HG03354 (cell line): ENCODE data around the gene AKAP9.
"Not testable (repeated sequence)": the region's sequence is repeated elsewhere in the genome, so short reads cannot be mapped to it uniquely, and the experiment has no call there.

ENCODE experiments used
- ATAC-seq: cut with Tn5 transposase; IDR thresholded peaks from one replicate; pipeline ENCODE4 v1.9.1; 2021; ENCODE audit warnings: mild to moderate bottlenecking; ENCODE audit not compliant: unreplicated experiment, poor library complexity, severe bottlenecking

The AKAP9 gene

GRCh38 chr7:91940572-91941341, at the start of gene AKAP9:
AKAP9 (plus strand) TSS chr7:91940862; CDS start chr7:91941100, 238 bp downstream.
- ATAC-seq, result peak; percentile 90

GRCh38 chr7:91892099-91892705, 48.5 kb upstream of the AKAP9 start:
- ATAC-seq, result no peak

GRCh38 chr7:91892821-91893340, 47.8 kb upstream of the AKAP9 start:
- ATAC-seq, result no peak

DNA sequence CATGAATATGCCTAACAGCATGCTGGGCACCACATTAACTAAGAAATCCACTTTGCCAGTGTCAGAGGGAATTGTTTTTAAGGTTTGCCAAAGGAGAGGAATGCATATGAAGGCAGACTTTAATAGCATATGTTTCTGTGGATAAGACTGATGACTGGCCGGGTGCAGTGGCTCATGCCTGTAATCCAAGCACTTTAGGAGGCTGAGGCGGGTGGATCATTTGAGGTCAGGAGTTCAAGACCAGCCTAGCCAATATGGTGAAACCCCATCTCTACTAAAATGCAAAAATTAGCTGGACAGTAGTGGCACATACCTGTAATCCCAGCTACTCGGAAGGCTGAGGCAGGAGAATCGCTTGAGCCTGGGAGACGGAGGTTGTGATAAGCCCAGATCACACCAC, 47.0 kb upstream of the AKAP9 start:
- ATAC-seq, result not testable (repeated sequence)

- ATAC-seq, result no peak
Measured at GRCh38 chr7:91894781-91895480, 45.7 kb upstream of the AKAP9 start.

GRCh38 chr7:91898240-91898992, 42.2 kb upstream of the AKAP9 start:
- no peak for ATAC-seq

DNA sequence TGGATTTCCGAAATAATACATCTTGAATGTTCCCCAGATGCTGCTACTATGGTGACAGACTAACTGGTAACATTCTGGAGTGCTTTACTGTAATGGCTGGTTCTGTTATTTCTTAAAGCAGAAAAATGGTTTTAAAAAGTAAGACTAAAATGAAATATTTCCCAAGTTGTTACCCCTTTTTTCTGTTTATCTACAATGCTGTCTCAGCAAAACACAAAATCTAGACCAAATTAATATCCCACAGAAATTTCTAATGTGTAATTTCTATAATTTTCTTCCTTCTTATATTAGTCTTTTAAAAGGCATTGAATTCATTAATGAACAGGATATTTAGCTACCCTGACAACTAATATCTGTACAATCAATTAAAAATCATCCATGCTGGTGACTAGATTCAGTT, 41.1 kb upstream of the AKAP9 start:
- no peak for ATAC-seq

GRCh38 chr7:91910171-91910570, 30.5 kb upstream of the AKAP9 start:
- ATAC-seq, result no peak

DNA sequence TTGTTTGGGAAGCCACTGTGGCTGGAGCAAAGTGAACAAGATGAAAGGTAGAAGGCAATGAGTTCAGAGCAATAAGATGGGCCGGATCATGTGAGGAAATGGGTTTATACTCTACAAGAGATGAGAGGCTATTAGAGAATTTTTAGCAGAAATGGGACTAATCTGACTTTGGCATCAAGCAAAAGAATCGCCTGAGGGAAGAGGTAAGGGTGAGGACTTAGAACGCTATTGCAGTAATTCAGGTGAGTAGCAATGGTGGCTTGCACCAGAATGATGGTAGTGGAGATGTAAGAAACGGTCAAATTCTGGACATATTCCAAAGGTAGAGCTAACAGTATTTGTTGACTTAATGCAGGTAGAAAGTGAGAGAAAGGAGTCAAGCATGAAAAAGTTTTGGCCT, 29.5 kb upstream of the AKAP9 start:
- no peak for ATAC-seq

DNA sequence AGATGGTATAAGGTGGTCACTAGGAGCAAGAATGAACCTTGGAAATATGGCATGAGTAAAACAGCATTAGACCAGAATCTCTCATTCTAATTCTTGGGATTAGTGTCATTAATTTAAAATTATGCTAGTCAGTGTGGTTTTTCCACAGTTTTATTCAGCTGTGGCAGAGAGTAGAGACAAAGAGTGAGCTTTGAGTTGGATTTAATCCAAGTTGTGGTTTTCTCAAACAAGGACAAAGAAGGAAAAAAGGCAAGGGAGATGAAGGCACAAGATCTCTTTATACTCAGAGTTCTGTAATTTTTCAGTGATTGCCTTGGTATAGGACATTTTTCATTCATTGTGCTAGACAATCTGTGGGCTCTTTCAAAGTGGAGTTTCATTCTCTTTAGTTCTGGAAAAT, 28.2 kb upstream of the AKAP9 start:
- no peak for ATAC-seq

GRCh38 chr7:91913612-91914011, 27.1 kb upstream of the AKAP9 start:
- no peak for ATAC-seq

GRCh38 chr7:91915401-91916050, 25.1 kb upstream of the AKAP9 start:
- ATAC-seq, result no peak

- ATAC-seq, result no peak
Measured at GRCh38 chr7:91916051-91916440, 24.6 kb upstream of the AKAP9 start.

DNA sequence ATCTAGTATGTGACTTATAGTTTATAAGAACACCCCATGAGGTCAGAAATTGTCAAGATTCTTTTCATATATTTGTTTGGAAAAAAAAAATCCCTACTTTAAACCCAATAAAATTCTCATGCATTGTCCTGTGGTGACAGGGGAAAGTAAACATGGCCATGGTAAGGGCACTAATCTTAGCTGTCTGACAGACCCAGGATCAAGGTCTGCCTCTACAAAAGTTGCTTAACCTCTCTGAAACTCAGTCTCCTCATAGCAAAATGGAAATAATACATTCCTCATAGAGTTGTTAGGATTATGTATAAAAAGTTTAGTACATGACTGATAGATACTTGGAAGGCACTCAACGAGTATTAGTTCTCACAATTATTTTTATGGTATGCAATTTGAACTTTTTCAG, 22.3 kb upstream of the AKAP9 start:
- no peak for ATAC-seq

- no peak for ATAC-seq
Measured at GRCh38 chr7:91922857-91923256, 17.8 kb upstream of the AKAP9 start.

- no peak for ATAC-seq
Measured at GRCh38 chr7:91927912-91928311, 12.8 kb upstream of the AKAP9 start.

GRCh38 chr7:91929463-91929862, 11.2 kb upstream of the AKAP9 start:
- ATAC-seq, result peak; percentile 91

DNA sequence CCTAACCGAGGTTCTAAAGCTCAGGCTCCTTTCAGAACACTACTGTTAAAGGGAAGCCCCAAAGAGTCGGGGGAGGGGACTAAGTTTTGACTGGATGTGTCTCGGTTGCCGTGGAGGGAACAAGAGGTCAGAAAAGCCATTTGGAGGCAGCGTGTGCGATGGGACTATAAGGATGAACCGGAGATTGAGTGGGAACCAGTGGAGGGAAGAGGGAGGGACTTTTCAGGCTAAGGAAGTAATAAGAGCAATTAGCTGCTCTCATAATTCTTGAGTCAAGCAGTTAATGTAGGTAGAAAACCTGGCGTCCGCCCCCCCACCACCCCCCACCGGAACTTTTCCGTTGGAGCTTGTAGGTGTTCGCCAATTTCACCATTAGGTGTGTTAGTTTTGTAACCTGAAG, 491 bp upstream of the AKAP9 start:
- ATAC-seq, result peak; percentile 30

GRCh38 chr7:91941450-91941849, 788 bp downstream of the AKAP9 start:
- ATAC-seq, result peak; percentile 39

GRCh38 chr7:91942312-91942711, 1.6 kb downstream of the AKAP9 start:
- no peak for ATAC-seq
